ENCODE measurements around the gene UPB1.

GRCh38 chr22:24567668-24568067 lies 72.5 kb downstream of the UPB1 start:
- TF ChIP-seq CTCF (IDR thresholded peaks at IDR 0.05) (no peak), ELF4 (CRISPR knock-in tag; IDR thresholded peaks at IDR 0.05; ENCODE audit: low read depth) (no peak), NR2C2 (CRISPR knock-in tag; IDR thresholded peaks at IDR 0.05) (no peak), TEAD4 (CRISPR knock-in tag; IDR thresholded peaks at IDR 0.05) (no peak), CDX4 (CRISPR knock-in tag; IDR thresholded peaks at IDR 0.05; ENCODE audit: borderline replicate concordance) (no peak)

Data from WTC11 (cell line).